TTC549 (cell line): ENCODE data around the gene B3GAT2.

Experiments used
- FAIRE-seq: peaks from 2 replicates; lab custom pipeline; 2012; peaks lifted over from hg19 to GRCh38; lab: Jason Lieb, UNC

The B3GAT2 gene

GRCh38 chr6:70842541-70842940 lies 114.3 kb downstream of the B3GAT2 start:
- no peak for FAIRE-seq

GRCh38 chr6:70841112-70841511 lies 115.7 kb downstream of the B3GAT2 start:
- FAIRE-seq, result no peak

- no peak for FAIRE-seq
Observed at GRCh38 chr6:70839286-70840266, 117.3 kb downstream of the B3GAT2 start.

GRCh38 chr6:70838907-70839285 lies 118.0 kb downstream of the B3GAT2 start:
- no peak for FAIRE-seq

- no peak for FAIRE-seq
Observed at GRCh38 chr6:70834520-70834919, 122.3 kb downstream of the B3GAT2 start.

GRCh38 chr6:70831427-70831826 lies 125.4 kb downstream of the B3GAT2 start:
- no peak for FAIRE-seq

GRCh38 chr6:70823651-70824050 lies 133.2 kb downstream of the B3GAT2 start:
- no peak for FAIRE-seq

- FAIRE-seq, result no peak
Observed at GRCh38 chr6:70821751-70822150, 135.1 kb downstream of the B3GAT2 start.

- no peak for FAIRE-seq
Observed at GRCh38 chr6:70820778-70821177, 136.1 kb downstream of the B3GAT2 start.

GRCh38 chr6:70819646-70820045 lies 137.2 kb downstream of the B3GAT2 start:
- FAIRE-seq, result no peak

- no peak for FAIRE-seq
Observed at GRCh38 chr6:70813885-70814284, 143.0 kb downstream of the B3GAT2 start.

- no peak for FAIRE-seq
Observed at GRCh38 chr6:70811788-70812187, 145.1 kb downstream of the B3GAT2 start.
